Calu3 (cell line): Measurements from ENCODE around the gene WNK1. TPM values are rescaled to one million over a fixed set of nuclear protein-coding genes. Genes with fewer than 3 reads are reported as not detected.

Experiments used
- BruUV-seq: library from RNA; stranded (reverse); fragments of 400-500 nt; replicated peaks from 2 replicates; lab custom pipeline; 2021; lab: Mats Ljungman, UMichigan
- CTCF ChIA-PET: fragments of 300-600 bp; sonication (Branson Sonifier 250); formaldehyde crosslinking; loops from one replicate; lab custom pipeline; 2022; ENCODE audit warnings: antibody characterized with exemption; lab: Charles Lee
- DNase-seq: peaks from one replicate; pipeline ENCODE4 v3.0.0; 2022
- H3K27ac Mint-ChIP-seq: one replicate; pipeline ENCODE4 v1.8.0; 2022; ENCODE audit warnings: mixed read lengths; ENCODE audit not compliant: unreplicated experiment
- H3K27me3 Mint-ChIP-seq: one replicate; pipeline ENCODE4 v1.8.0; 2022; ENCODE audit warnings: mixed read lengths; ENCODE audit not compliant: unreplicated experiment
- H3K36me3 Mint-ChIP-seq: one replicate; pipeline ENCODE4 v1.8.0; 2022; ENCODE audit warnings: mild to moderate bottlenecking, moderate library complexity, mixed read lengths; ENCODE audit not compliant: insufficient read depth, unreplicated experiment
- H3K4me1 Mint-ChIP-seq: one replicate; pipeline ENCODE4 v1.8.0; 2022; ENCODE audit warnings: mild to moderate bottlenecking, low read depth, mixed read lengths; ENCODE audit not compliant: unreplicated experiment
- H3K4me3 Mint-ChIP-seq: one replicate; pipeline ENCODE4 v1.8.0; 2022; ENCODE audit warnings: mild to moderate bottlenecking, low read depth, moderate library complexity, mixed read lengths; ENCODE audit not compliant: unreplicated experiment
- H3K9me3 Mint-ChIP-seq: one replicate; pipeline ENCODE4 v1.8.0; 2022; ENCODE audit warnings: low read depth, mixed read lengths; ENCODE audit not compliant: unreplicated experiment
- intact Hi-C: fragments of 100-400 bp; cut with micrococcal nuclease; formaldehyde crosslinking; loops from one replicate; pipeline ENCODE4 v1.10.0; 2022; ENCODE audit not compliant: unreplicated experiment
- total RNA-seq: library from RNA; stranded (reverse); gene quantifications from 2 replicates; pipeline ENCODE4 v1.2.3, GENCODE V29; 2022
- TF ChIP-seq, protein P1 (sequence below): fragments of 200-600 bp; IDR thresholded peaks from one replicate; pipeline ENCODE4 v1.8.0; 2022; ENCODE audit warnings: antibody characterized with exemption; ENCODE audit not compliant: unreplicated experiment

Gene WNK1
- total RNA-seq, 1 experiment from 2014 or later: 107 TPM

GRCh38 chr12:800401-800800 is 48.0 kb downstream of the WNK1 start:
- H3K27ac Mint-ChIP-seq: no peak overlapping the region
- no TSS peak for BruUV-seq
- TF ChIP-seq, protein P1, sequence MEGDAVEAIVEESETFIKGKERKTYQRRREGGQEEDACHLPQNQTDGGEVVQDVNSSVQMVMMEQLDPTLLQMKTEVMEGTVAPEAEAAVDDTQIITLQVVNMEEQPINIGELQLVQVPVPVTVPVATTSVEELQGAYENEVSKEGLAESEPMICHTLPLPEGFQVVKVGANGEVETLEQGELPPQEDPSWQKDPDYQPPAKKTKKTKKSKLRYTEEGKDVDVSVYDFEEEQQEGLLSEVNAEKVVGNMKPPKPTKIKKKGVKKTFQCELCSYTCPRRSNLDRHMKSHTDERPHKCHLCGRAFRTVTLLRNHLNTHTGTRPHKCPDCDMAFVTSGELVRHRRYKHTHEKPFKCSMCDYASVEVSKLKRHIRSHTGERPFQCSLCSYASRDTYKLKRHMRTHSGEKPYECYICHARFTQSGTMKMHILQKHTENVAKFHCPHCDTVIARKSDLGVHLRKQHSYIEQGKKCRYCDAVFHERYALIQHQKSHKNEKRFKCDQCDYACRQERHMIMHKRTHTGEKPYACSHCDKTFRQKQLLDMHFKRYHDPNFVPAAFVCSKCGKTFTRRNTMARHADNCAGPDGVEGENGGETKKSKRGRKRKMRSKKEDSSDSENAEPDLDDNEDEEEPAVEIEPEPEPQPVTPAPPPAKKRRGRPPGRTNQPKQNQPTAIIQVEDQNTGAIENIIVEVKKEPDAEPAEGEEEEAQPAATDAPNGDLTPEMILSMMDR: no peak
- intact Hi-C loops: no loop called here
- no peaks in the 10 kb centered on the region for H3K36me3 Mint-ChIP-seq
- CTCF ChIA-PET: no interaction called here
- DNase-seq: no peak
- H3K4me1 Mint-ChIP-seq: peaks cover 21% of the 10 kb centered on the region
- H3K9me3 Mint-ChIP-seq: no peaks in the 10 kb centered on the region
- H3K4me3 Mint-ChIP-seq: no peak overlapping the region
- H3K27me3 Mint-ChIP-seq: no peaks in the 10 kb centered on the region

DNA sequence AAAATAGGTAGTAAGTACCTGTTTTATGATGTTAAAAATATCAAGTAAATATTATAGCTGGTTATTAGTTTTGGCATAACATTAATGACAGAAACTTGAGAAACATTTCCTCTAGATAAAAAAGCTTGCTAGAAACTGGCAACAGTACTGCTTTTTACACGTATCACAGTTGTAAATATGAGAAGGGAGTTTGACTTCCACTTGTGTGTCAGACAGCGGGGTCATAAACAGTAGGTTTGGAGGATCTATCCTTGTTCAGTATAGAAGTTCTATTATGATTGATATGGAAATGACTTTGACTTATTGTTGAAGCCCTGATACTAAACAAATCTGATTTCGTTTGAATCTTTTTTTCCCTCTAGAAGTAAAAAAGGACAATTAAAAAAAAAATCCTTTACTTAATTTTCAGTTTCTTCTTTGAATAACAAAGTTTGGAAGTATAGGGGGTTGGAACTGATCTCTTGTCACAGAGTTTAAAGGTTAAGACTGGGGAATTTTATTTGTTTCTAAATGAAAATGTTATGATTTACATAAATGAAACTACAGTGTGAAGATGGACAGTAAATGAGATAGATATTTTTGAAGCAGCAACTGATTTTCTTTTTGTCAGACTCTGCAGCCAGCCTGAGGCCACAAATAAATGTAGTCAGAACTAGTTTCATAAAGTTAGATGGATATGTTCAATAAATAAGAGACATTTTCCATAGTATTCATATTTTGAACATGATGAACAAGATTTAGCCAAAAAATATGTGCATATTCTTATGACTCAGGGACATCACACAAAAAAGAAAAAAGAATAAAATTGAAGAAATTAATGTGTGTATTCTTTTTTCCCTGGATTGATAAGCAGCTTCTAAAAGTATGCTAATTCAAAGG is 50.1 kb downstream of the WNK1 start:
- TF ChIP-seq, protein P1: no peak
- no peaks in the 10 kb centered on the region for H3K27me3 Mint-ChIP-seq
- no peak for DNase-seq
- no peak overlapping the region for H3K27ac Mint-ChIP-seq
- intact Hi-C loops: no loop called here
- no peak overlapping the region for H3K4me3 Mint-ChIP-seq
- no peaks in the 10 kb centered on the region for H3K36me3 Mint-ChIP-seq
- BruUV-seq: no TSS peak
- CTCF ChIA-PET: no interaction called here
- no peaks in the 10 kb centered on the region for H3K9me3 Mint-ChIP-seq
- peaks cover 10% of the 10 kb centered on the region for H3K4me1 Mint-ChIP-seq

DNA sequence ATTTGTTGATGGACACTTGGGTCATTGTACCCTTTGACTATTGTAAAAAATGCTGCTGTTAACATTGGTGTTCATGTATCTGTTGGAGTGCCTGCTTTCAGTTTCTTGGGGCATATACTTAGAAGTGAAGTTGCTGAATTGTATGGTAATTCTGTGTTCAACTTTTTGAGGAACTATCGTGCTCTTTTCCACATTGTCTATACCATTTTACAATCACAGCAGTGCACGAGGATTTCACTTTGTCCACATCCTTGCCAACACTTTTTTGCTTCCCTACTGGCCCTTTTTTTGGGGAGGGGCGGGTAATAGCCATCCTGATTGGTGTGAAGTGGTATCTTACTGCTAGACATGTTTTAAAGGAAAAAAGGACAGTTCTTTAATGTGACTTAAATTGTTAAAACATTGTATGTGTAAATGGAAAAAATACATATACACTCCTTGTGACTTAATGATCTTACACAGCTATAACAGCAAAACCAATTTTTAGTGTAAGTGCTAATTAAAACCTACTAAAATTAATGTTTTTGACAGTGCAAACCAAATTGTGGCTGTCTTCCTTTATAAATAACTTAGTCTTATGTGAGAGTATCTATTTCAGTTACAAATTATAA is 52.7 kb downstream of the WNK1 start:
- H3K4me1 Mint-ChIP-seq: peaks cover 10% of the 10 kb centered on the region
- H3K4me3 Mint-ChIP-seq: no peak overlapping the region
- no peaks in the 10 kb centered on the region for H3K9me3 Mint-ChIP-seq
- no TSS peak for BruUV-seq
- TF ChIP-seq, protein P1: no peak
- DNase-seq: no peak
- intact Hi-C loops: no loop called here
- H3K27ac Mint-ChIP-seq: no peak overlapping the region
- no peaks in the 10 kb centered on the region for H3K36me3 Mint-ChIP-seq
- CTCF ChIA-PET: no interaction called here
- no peaks in the 10 kb centered on the region for H3K27me3 Mint-ChIP-seq

GRCh38 chr12:806200-806791 is 53.9 kb downstream of the WNK1 start:
- CTCF ChIA-PET: no interaction called here
- no peak for DNase-seq
- no TSS peak for BruUV-seq
- H3K4me1 Mint-ChIP-seq: peaks cover 10% of the 10 kb centered on the region
- H3K4me3 Mint-ChIP-seq: no peak overlapping the region
- H3K27ac Mint-ChIP-seq: no peak overlapping the region
- intact Hi-C loops: no loop called here
- H3K9me3 Mint-ChIP-seq: no peaks in the 10 kb centered on the region
- TF ChIP-seq, protein P1: no peak
- no peaks in the 10 kb centered on the region for H3K36me3 Mint-ChIP-seq
- no peaks in the 10 kb centered on the region for H3K27me3 Mint-ChIP-seq
